Stomach (tissue), 9 donors: ENCODE measurements around the gene ZNF74. TPM values are rescaled to one million over a fixed set of nuclear protein-coding genes. Genes with fewer than 3 reads are reported as not detected.

Source experiments
- DNase-seq, 2 donors: peaks; one replicate each; pipeline versions ENCODE4 v3.0.0 to v3.0.0-alpha.2; 2013 to 2019
- H3K27ac ChIP-seq, 5 donors: fragments of 200-600 bp in 4 of 5; sonication (generic) in 4 of 5; one replicate each; pipeline ENCODE4 v1.5.1; 2013 to 2019; ENCODE audit warnings: mild to moderate bottlenecking in 1 of 5, moderate library complexity in 1 of 5
- H3K27me3 ChIP-seq, 3 donors: fragments of 200-600 bp; sonication (generic); one replicate each; pipeline ENCODE4 v1.5.1; 2017 to 2019; ENCODE audit warnings: mixed run types in 1 of 3
- H3K36me3 ChIP-seq, 4 donors: fragments of 200-600 bp; sonication (generic); 1 replicate in 3 of 4; 2 replicates in 1 of 4; pipeline ENCODE4 v1.5.1; 2016 to 2019
- H3K4me1 ChIP-seq, 4 donors: fragments of 200-600 bp; sonication (generic); one replicate each; pipeline ENCODE4 v1.5.1; 2016 to 2019
- H3K4me3 ChIP-seq, 4 donors: fragments of 200-600 bp; sonication (generic) in 3 of 4; one replicate each; pipeline ENCODE4 v1.5.1; 2016 to 2019; ENCODE audit warnings: mild to moderate bottlenecking in 1 of 4
- H3K9me3 ChIP-seq, 4 donors: fragments of 200-600 bp; sonication (generic); one replicate each; pipeline ENCODE4 v1.5.1; 2016 to 2019
- CTCF ChIP-seq, 7 experiments: fragments of 450-650 bp in 4 of 7; fragments of 200-600 bp in 3 of 7; sonication (generic) in 3 of 7; IDR thresholded peaks; one replicate each; pipeline ENCODE4 v1.5.1; 2016 to 2019; ENCODE audit warnings: antibody characterized with exemption in 7 of 7, control low read depth in 2 of 7, mild to moderate bottlenecking in 1 of 7
- EP300 ChIP-seq: sonication (generic); formaldehyde crosslinking; IDR thresholded peaks from one replicate; pipeline ENCODE4 v1.6.1; 2017; ENCODE audit warnings: antibody characterized with exemption
- POLR2A ChIP-seq, 4 donors: fragments of 450-650 bp; IDR thresholded peaks; one replicate each; pipeline ENCODE4 v1.6.1; 2016; ENCODE audit warnings: antibody characterized with exemption in 4 of 4, control low read depth in 2 of 4, mild to moderate bottlenecking in 1 of 4, moderate library complexity in 1 of 4
- POLR2AphosphoS5 ChIP-seq, 3 donors: sonication (generic); formaldehyde crosslinking; IDR thresholded peaks; one replicate each; pipeline ENCODE4 v1.6.1; 2016; ENCODE audit warnings: antibody characterized with exemption in 3 of 3
- WGBS, 5 donors: extraction: QIAGEN DNeasy Blood & Tissue Kit in 3 of 5; methylation state at CpG; one replicate each; pipeline versions ENCODE4 v1.1.5 to v1.1.7; 2013 to 2018; 5-methylcytosine and 5-hydroxymethylcytosine counted together
- intact Hi-C: fragments of 100-400 bp; cut with DNase I; formaldehyde crosslinking; loops from one replicate; pipeline ENCODE4 v1.15.1; 2023; ENCODE audit warnings: low total_unique reads
- polyA plus RNA-seq, 3 donors: library from polyadenylated mRNA; stranded (reverse); fragments of 200-250 nt; gene quantifications; one replicate each; pipeline ENCODE4 v1.2.3, GENCODE V29; 2013
- total RNA-seq, 5 donors: library from RNA; depleted of rRNA; stranded (reverse); fragments of >200 nt; gene quantifications; one replicate each; pipeline versions ENCODE4 v1.1.0 to v1.2.3, GENCODE V29; 2014 to 2016
- donor health status: healthy with polysubstance abuse.
- donor health status: Bipolar disorder and iron deficiency.
- donor health status: healthy.

Gene ZNF74
- total and polyA plus RNA-seq, 8 donors, result 3.1 to 29.9 (median 8.2) TPM

- TF ChIP-seq POLR2AphosphoS5 (IDR thresholded peaks at IDR 0.05) (no peak), EP300 (no peak), POLR2A (IDR thresholded peaks at IDR 0.05) (no peak), CTCF (IDR thresholded peaks at IDR 0.05) (no peak)
- Histone ChIP-seq H3K4me1 (peaks cover 28 to 68% (median 46%) of the 10 kb centered on the region in 4 donors), H3K36me3 (peaks cover 0 to 7% (median under 1%) of the 10 kb centered on the region in 4 donors), H3K27ac (peak overlapping the region in 4 of 5 donors; percentile 71 to 86 (median 78)), H3K9me3 (no peaks in the 10 kb centered on the region), H3K27me3 (peaks cover 0 to 76% (median 44%) of the 10 kb centered on the region in 3 donors), H3K4me3 (peak overlapping the region; percentile 55 to 63 (median 62))
- intact Hi-C loops, result no loop called here
- 0 to 1% (median 1%) methylated on average over 7 to 55 of the region's 56 CpGs; no CpG with 5 or more reads in 1 of the 5 donors for WGBS, 5 donors
- DNase-seq, result peak in 1 of 2 donors; percentile 84
Observed at GRCh38 chr22:20436307-20436767, 42.4 kb downstream of the ZNF74 start.

GRCh38 chr22:20436768-20437612 lies 43.0 kb downstream of the ZNF74 start:
- WGBS, 5 donors, result 2 to 3% (median 2%) methylated on average over 45 to 61 of the region's 61 CpGs
- H3K4me3 ChIP-seq, result peak overlapping the region; percentile 55 to 63 (median 62)
- H3K27ac ChIP-seq, result peak overlapping the region in 4 of 5 donors; percentile 71 to 86 (median 78)
- H3K9me3 ChIP-seq, result no peaks in the 10 kb centered on the region
- peaks cover 0 to 70% (median 37%) of the 10 kb centered on the region in 3 donors for H3K27me3 ChIP-seq
- no peak for TF ChIP-seq EP300
- no peak for TF ChIP-seq POLR2AphosphoS5 (IDR thresholded peaks at IDR 0.05)
- TF ChIP-seq POLR2A (IDR thresholded peaks at IDR 0.05), result no peak
- no peak for TF ChIP-seq CTCF (IDR thresholded peaks at IDR 0.05)
- H3K36me3 ChIP-seq, result peaks cover 0 to 13% (median 6%) of the 10 kb centered on the region in 4 donors
- peak in 1 of 2 donors; percentile 63 for DNase-seq
- H3K4me1 ChIP-seq, result peaks cover 24 to 65% (median 41%) of the 10 kb centered on the region in 4 donors
- intact Hi-C loops, result no loop called here

- Histone ChIP-seq H3K4me1 (peaks cover 24 to 67% (median 42%) of the 10 kb centered on the region in 4 donors), H3K27ac (peak within 1 kb of the TSS; percentile 48 to 86 (median 79)), H3K27me3 (peaks cover 0 to 62% (median 33%) of the 10 kb centered on the region in 3 donors), H3K9me3 (no peaks in the 10 kb centered on the region), H3K4me3 (peak within 1 kb of the TSS; percentile 55 to 63 (median 62)), H3K36me3 (peaks cover 0 to 22% (median 14%) of the 10 kb centered on the region in 4 donors)
- WGBS, 5 donors, result 3 to 11% (median 7%) methylated on average over 18 to 95 of the region's 95 CpGs
- TF ChIP-seq POLR2A (IDR thresholded peaks at IDR 0.05) (no peak), CTCF (IDR thresholded peaks at IDR 0.05) (no peak), POLR2AphosphoS5 (IDR thresholded peaks at IDR 0.05) (no peak)
- peak in 1 of 2 donors; percentile 93 for DNase-seq
- intact Hi-C loops, result no loop called here
Observed at GRCh38 chr22:20437613-20438426, 43.9 kb downstream of the ZNF74 start, which contains the start of gene SCARF2. Gene SCARF2 (minus strand): TSS chr22:20437825. CDS start chr22:20437754, 71 bp downstream.

GRCh38 chr22:20438427-20438677 lies 44.4 kb downstream of the ZNF74 start:
- intact Hi-C loops, result no loop called here

More at GRCh38 chr22:20438427-20438677, 44.4 kb downstream of the ZNF74 start:
- no peak for DNase-seq
- Histone ChIP-seq H3K4me3 (peak overlapping the region; percentile 55 to 63 (median 62)), H3K9me3 (no peaks in the 10 kb centered on the region), H3K27me3 (peaks cover 0 to 56% (median 33%) of the 10 kb centered on the region in 3 donors), H3K4me1 (peaks cover 24 to 65% (median 42%) of the 10 kb centered on the region in 4 donors), H3K36me3 (peaks cover 0 to 27% (median 20%) of the 10 kb centered on the region in 4 donors), H3K27ac (peak overlapping the region in 4 of 5 donors; percentile 74 to 86 (median 82))
- TF ChIP-seq EP300, result no peak
- TF ChIP-seq CTCF (IDR thresholded peaks at IDR 0.05), result no peak
- no peak for TF ChIP-seq POLR2AphosphoS5 (IDR thresholded peaks at IDR 0.05)
- TF ChIP-seq POLR2A (IDR thresholded peaks at IDR 0.05), result no peak
- 32 to 42% (median 34%) methylated on average over 6 of the region's 6 CpGs for WGBS, 5 donors
